ENCODE measurements around the gene DCST1. TPM values are rescaled to one million over a fixed set of nuclear protein-coding genes. Genes with fewer than 3 reads are reported as not detected.

The DCST1 gene
- total RNA-seq, 2 experiments from 2014 or later, result not detected

DNA sequence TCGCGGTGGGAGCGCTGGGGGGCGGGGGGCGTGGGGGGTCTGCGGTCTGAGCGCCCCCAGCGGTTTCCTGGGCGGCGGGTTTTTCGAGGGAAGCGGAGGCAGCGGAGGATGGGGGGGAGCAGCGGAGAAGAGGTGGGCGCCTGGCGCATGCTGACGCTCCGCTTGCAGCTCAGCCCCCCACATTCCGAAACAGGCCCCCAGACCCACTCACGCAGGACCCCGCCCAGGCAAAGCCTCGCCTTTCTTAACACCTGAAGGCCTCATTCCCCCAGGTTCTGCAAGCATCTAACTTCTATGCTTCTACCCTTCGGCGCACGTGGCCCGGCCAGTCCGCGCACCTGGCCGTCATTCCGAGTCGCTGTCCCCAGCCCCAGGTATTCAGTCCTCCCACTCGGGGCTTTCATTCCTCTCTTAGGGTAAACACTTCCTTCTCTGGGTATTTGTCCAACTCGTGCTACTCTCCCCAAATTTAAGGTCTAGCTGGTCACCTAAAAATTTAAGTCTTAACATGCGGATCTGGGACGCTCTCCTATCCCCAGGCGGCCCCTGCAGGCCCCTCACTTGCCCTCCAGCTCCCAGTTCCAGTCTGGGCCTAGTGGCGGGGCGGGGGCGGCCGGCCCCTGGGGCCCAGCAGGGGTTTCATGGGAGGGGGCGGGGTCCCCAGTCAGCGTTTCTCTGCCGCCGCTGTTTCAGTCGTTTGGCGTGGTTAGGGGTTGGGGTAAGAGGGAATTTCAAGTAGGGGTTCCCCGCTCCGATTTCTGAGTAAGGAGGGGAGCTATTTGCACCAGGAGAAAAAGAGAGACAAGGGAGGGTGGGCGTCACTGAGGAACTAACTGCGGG, 33.8 kb upstream of the DCST1 start:
- Histone ChIP-seq H3K36me3 (ENCODE audit: insufficient read depth, low read length) (no peaks in the 10 kb centered on the region), H2AFZ (ENCODE audit: low read length) (peak overlapping the region; percentile 28; the same call in 1 of the 2 replicates), H3K4me2 (ENCODE audit: low read length) (peak overlapping the region; percentile 79), H3K27ac (ENCODE audit: low read depth, low read length, poor library complexity, severe bottlenecking) (peak overlapping the region; percentile 92), H4K20me1 (ENCODE audit: insufficient read depth, low read length) (no peaks in the 10 kb centered on the region), H3K79me2 (ENCODE audit: insufficient read depth, low read depth, low read length) (peaks cover 10% of the 10 kb centered on the region; the same call in 1 of the 2 replicates), H3K9me2 (ENCODE audit: insufficient read depth, low read length) (no peaks in the 10 kb centered on the region), H3K4me1 (ENCODE audit: insufficient read depth, low read length, poor library complexity, severe bottlenecking) (peaks cover 52% of the 10 kb centered on the region), H3K4me3 (ENCODE audit: low read depth, low read length, poor library complexity, severe bottlenecking) (peak overlapping the region; percentile 71), H3K9me3 (ENCODE audit: low read length) (no peaks in the 10 kb centered on the region)
- no TSS peak for BruUV-seq (replicated peaks)
- intact Hi-C loops (cut with micrococcal nuclease; ENCODE audit: unreplicated experiment), result loop anchor here (1.0 to 5.0 kb wide), 5 partner anchors 16 to 137 kb away; partner anchors contain the start of genes CKS1B, EFNA4, FLAD1 and PYGO2
- peak; percentile 76 for DNase-seq (ENCODE audit: low spot score)
- TF ChIP-seq, protein P1, sequence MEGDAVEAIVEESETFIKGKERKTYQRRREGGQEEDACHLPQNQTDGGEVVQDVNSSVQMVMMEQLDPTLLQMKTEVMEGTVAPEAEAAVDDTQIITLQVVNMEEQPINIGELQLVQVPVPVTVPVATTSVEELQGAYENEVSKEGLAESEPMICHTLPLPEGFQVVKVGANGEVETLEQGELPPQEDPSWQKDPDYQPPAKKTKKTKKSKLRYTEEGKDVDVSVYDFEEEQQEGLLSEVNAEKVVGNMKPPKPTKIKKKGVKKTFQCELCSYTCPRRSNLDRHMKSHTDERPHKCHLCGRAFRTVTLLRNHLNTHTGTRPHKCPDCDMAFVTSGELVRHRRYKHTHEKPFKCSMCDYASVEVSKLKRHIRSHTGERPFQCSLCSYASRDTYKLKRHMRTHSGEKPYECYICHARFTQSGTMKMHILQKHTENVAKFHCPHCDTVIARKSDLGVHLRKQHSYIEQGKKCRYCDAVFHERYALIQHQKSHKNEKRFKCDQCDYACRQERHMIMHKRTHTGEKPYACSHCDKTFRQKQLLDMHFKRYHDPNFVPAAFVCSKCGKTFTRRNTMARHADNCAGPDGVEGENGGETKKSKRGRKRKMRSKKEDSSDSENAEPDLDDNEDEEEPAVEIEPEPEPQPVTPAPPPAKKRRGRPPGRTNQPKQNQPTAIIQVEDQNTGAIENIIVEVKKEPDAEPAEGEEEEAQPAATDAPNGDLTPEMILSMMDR (conservative IDR thresholded peaks at IDR 0.05; ENCODE audit: low read length), result no peak
- no peak for TF ChIP-seq EZH2phosphoT487 (IDR thresholded peaks at IDR 0.05; ENCODE audit: borderline replicate concordance, low read depth, low read length)
- CTCF ChIA-PET (ENCODE audit: unreplicated experiment), result interaction anchor here (1.1 kb wide), 2 partner anchors 12 to 16 kb away, joined by 4 to 6 read pairs; no protein-coding TSS in a partner anchor
- POLR2A ChIA-PET, result interaction anchor here (0.6 to 1.9 kb wide), 4 partner anchors 16 to 44 kb away, joined by 3 to 6 read pairs (median 4); partner anchors contain the start of genes FLAD1 and PBXIP1

DNA sequence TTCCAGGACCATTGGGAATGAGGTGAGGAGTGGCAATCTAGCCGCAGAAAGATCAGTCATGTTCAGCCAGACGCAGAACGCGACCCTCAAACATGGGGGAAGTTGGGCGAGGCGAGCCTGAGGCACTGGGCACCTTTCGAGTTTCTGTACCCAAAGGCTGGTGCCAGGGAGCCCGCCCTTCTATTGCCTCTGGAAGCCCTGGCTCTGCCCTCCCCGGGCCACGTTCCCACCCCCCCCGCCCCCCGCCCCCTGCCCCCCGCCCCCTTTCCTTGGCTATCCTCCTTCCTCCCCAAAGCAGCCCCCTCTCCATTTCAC, 33.3 kb upstream of the DCST1 start:
- CTCF ChIA-PET (ENCODE audit: unreplicated experiment), result no interaction called here
- intact Hi-C loops (cut with micrococcal nuclease; ENCODE audit: unreplicated experiment), result loop anchor here (2.0 to 5.0 kb wide), 2 partner anchors 62 to 138 kb away; partner anchors contain the start of gene EFNA4
- peaks cover 10% of the 10 kb centered on the region; the same call in 1 of the 2 replicates for H3K79me2 ChIP-seq (ENCODE audit: insufficient read depth, low read depth, low read length)
- peak overlapping the region; percentile 92 for H3K27ac ChIP-seq (ENCODE audit: low read depth, low read length, poor library complexity, severe bottlenecking)
- BruUV-seq (replicated peaks), result no TSS peak
- TF ChIP-seq, protein P1 (conservative IDR thresholded peaks at IDR 0.05; ENCODE audit: low read length), result no peak
- TF ChIP-seq EZH2phosphoT487 (IDR thresholded peaks at IDR 0.05; ENCODE audit: borderline replicate concordance, low read depth, low read length), result no peak
- no peak for DNase-seq (ENCODE audit: low spot score)
- H3K36me3 ChIP-seq (ENCODE audit: insufficient read depth, low read length), result no peaks in the 10 kb centered on the region
- H2AFZ ChIP-seq (ENCODE audit: low read length), result peak overlapping the region; percentile 28; the same call in 1 of the 2 replicates
- peaks cover 55% of the 10 kb centered on the region for H3K4me1 ChIP-seq (ENCODE audit: insufficient read depth, low read length, poor library complexity, severe bottlenecking)
- POLR2A ChIA-PET, result interaction anchor here (1.2 to 1.9 kb wide), 2 partner anchors 18 to 23 kb away, joined by 3 to 6 read pairs; partner anchors contain the start of gene FLAD1
- peak overlapping the region; percentile 71 for H3K4me3 ChIP-seq (ENCODE audit: low read depth, low read length, poor library complexity, severe bottlenecking)
- H3K9me3 ChIP-seq (ENCODE audit: low read length), result no peaks in the 10 kb centered on the region
- no peaks in the 10 kb centered on the region for H3K9me2 ChIP-seq (ENCODE audit: insufficient read depth, low read length)
- H3K4me2 ChIP-seq (ENCODE audit: low read length), result peak overlapping the region; percentile 94
- no peaks in the 10 kb centered on the region for H4K20me1 ChIP-seq (ENCODE audit: insufficient read depth, low read length)
